HEK293T (cell line): ENCODE data around the gene GULP1.

Experiments
- L3MBTL2 ChIP-seq: fragments of 450-650 bp; conservative IDR thresholded peaks from 2 replicates; pipeline ENCODE4 v1.6.1; 2016; ENCODE audit warnings: mild to moderate bottlenecking
- LEF1 ChIP-seq: fragments of 450-650 bp; IDR thresholded peaks from 2 replicates; pipeline ENCODE4 v1.6.1; 2017; ENCODE audit warnings: mild to moderate bottlenecking, borderline replicate concordance
- SP1 ChIP-seq: fragments of 450-650 bp; IDR thresholded peaks from 2 replicates; pipeline ENCODE4 v1.6.1; 2017
- SUZ12 ChIP-seq: fragments of 450-650 bp; IDR thresholded peaks from 2 replicates; pipeline ENCODE4 v1.6.1; 2016; ENCODE audit warnings: mild to moderate bottlenecking
- TARDBP ChIP-seq: fragments of 450-650 bp; IDR thresholded peaks from 2 replicates; pipeline ENCODE4 v1.6.1; 2016

- TF ChIP-seq L3MBTL2 = no peak
- TF ChIP-seq SP1 = no peak
- no peak for TF ChIP-seq SUZ12
- no peak for TF ChIP-seq TARDBP
- no peak for TF ChIP-seq LEF1
Measured at GRCh38 chr2:188627471-188627870, 335.8 kb downstream of the GULP1 start.
